GM21529 (cell line): ENCODE results near the gene HIVEP3.
A peak's percentile ranks its signal among the peaks of the same experiment; 100 is the strongest.

Experiments
- ATAC-seq: cut with Tn5 transposase; IDR thresholded peaks from one replicate; pipeline ENCODE4 v1.9.1; 2021; ENCODE audit not compliant: unreplicated experiment

HIVEP3 gene

DNA sequence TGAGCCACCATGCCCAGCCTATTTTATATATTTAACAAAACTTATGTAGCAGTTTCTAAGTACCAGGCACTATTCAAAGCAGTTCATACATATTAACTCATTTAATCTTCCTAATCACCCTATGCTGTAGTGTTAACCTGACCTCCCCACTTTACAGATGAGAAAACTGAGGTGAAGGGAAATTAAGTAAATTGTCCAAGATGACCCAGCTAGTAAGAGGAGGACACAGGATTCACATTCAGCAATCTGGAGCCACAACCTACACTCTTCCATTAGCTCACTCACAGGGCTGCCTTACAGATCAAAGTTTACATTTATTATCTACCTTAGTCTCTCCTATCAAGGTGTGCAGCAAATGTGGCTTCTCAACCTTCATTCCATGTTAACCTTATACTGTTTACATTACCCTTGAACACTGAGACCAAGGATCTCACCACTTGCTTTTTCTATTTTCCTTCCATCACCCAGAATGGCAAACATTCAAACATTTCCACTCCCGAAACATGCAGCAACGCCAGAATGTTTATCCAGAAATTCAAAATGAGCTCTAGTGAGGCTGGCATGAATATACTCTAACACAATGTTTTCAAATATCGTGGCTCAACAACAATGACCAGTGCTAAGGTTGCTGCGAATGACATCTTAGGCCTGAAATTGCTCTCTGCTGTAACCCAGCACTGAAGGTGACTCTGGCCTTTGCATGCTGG lies 24.5 kb downstream of the HIVEP3 start:
- no peak for ATAC-seq

- no peak for ATAC-seq
These were observed 26.4 kb downstream of the HIVEP3 start for GRCh38 chr1:41892301-41892781.

- peak; percentile 96 for ATAC-seq
These were observed 27.4 kb downstream of the HIVEP3 start for GRCh38 chr1:41891199-41891896.

- ATAC-seq: no peak
These were observed 27.9 kb downstream of the HIVEP3 start for GRCh38 chr1:41890825-41891198.

- ATAC-seq: no peak
These were observed 29.0 kb downstream of the HIVEP3 start for GRCh38 chr1:41889506-41890414.

DNA sequence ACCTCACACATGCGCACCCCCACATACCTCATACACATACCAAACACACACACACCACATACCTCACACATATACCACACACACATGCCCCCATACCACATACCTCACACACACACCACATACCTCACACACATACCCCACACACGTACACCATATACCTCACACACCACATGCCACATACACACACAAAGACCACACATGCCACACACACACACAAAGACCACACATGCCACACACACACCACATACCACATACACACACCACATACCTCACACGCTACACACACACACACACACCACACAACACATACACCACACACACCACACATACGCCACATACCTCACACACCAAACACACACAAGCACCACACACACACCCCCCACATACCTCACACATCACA lies 30.0 kb downstream of the HIVEP3 start:
- ATAC-seq: no peak

DNA sequence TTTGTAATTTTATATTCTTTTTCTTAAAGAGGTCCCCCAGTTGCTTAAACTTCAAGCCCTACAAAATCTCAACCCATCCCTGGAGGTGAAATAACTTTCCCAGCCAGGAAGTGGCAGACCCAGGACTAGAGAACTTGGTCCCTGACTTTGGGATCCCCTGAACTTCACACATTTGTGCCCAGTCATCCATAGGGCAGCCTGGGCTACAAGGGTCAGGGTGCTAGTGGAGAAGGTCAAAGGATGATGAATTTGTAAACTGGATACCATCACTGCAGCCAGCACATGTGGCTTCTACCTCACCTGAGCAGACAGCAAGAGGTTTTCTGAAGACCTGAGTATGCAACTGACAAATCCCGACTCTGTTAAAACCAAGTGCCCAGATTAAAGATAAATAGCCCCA lies 31.4 kb downstream of the HIVEP3 start:
- ATAC-seq: no peak

DNA sequence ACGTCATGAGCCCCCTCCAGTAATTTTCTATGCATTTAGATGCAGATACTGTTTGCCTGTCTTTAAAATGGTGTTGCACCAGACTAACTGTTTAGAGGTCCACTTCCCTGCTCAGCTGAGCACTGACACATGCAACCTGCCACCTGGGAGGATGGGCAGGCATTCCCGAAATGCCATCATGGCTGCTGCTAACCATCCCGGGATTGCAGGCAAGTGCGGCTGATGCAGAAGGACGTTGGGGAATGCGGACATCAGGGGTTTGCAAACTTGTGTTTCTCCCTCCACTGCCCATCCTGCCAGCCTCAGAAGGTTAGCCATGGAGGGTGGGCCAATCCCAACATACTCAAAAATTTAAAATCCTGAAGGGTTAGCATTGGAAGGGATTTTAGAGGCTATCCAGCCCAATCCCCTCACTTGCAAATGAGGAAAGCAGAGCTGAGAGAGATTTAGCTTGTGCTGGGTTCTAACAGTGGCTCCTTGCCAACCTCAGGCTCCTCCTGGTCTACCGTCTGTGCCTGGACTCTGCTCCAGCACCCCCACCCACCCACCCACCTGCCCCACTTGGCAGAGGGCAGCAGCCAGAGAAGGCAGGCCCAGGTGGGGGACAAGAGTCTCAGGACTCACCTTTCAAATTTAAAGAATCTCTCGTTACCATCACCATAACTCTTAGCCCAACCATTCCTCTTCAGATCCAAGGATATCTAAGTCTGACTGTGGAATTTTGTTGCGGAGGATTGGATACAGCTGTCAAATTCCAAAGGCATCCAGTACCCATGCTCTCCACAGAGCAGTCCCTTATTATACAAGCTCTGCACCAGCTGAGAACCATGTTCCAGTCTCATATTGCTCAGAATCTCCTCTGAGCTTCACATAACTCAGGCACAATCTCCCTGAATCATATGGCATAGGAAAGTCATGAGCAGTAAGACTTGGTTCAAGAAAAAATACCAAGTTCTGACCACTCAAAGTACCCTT lies 34.2 kb downstream of the HIVEP3 start:
- ATAC-seq: no peak

- no peak for ATAC-seq
These were observed 35.2 kb downstream of the HIVEP3 start for GRCh38 chr1:41883507-41883906.

DNA sequence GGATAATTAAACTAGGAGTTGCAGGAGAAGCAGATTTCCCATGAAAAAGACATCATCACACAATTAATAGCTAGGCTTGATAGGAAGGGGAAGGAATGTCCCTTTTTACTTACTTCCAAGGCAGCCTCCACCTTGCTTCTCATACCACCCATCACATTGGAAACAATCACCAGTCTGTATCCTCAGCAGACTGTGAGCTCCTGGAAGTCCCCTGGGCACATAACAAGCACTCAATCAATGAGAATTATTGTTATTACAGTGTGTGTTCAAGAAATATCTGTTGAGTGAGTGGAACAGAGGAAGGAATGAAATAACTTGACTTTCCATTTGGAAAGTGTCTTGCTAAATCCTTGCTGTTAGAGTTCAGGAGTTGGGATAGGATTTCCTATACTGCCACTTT lies 36.2 kb downstream of the HIVEP3 start:
- no peak for ATAC-seq

DNA sequence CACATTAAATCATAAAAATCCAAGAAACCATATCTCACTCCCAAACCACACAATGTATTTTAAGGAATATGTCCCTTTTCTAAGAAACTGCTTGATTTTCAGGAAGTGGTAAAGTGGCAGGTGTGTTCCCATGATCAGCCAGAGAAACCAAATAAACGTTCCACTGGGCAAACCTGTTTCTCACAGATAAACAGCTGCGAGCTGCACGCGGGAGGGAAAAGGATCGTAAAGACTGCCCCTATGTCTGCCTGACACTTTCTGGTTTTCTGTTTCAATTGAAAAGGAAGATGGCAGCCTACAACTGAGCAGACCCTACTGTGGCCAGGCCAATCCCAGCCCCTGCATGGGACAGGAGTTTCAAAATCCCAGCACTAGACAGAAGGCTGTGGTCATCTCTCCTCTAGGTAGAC lies 36.6 kb downstream of the HIVEP3 start:
- ATAC-seq: no peak

- ATAC-seq: no peak
These were observed 37.5 kb downstream of the HIVEP3 start for GRCh38 chr1:41880950-41881885.

DNA sequence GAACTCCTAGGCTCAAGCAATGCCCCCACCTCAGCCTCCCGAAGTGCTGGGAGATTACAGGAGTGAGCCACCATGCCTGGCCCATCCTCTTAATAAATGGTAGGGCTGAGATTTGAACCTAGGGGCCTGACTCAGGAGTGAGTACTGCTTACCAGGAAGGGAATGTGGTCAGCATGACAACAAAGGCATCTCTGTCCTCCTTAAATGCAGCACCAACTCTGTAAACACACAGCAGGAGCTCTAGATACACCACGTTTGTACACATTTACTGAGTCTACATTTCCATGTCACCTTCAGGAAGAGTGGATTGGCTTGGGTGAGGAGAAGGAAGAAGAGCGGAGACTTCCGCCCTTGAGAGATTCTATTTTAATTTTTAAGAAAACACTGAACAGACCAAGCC lies 38.5 kb downstream of the HIVEP3 start:
- ATAC-seq: no peak

DNA sequence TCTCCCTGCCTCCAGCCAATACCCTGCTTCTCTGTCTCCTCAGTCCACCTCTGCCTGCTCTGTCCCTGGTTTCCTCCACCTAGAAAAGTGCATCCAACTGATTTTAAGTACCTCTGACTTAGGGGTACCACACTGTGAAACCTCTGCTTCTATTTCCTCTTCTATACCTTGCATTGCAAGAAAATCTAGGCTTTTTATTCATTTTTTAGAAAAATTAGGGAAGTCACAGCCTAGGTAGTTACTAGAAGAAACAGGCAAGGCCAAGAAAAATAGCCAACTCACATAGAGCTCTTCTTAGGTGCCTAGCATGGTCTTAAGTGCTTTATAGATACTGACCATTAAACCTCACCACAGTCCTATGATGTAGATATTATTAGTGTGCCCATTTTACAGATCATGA lies 39.1 kb downstream of the HIVEP3 start:
- no peak for ATAC-seq

GRCh38 chr1:41878911-41879310 lies 39.8 kb downstream of the HIVEP3 start:
- ATAC-seq: no peak

- ATAC-seq: no peak
These were observed 40.2 kb downstream of the HIVEP3 start for GRCh38 chr1:41878495-41878894.

- ATAC-seq: no peak
These were observed 41.9 kb downstream of the HIVEP3 start for GRCh38 chr1:41876576-41877445.

DNA sequence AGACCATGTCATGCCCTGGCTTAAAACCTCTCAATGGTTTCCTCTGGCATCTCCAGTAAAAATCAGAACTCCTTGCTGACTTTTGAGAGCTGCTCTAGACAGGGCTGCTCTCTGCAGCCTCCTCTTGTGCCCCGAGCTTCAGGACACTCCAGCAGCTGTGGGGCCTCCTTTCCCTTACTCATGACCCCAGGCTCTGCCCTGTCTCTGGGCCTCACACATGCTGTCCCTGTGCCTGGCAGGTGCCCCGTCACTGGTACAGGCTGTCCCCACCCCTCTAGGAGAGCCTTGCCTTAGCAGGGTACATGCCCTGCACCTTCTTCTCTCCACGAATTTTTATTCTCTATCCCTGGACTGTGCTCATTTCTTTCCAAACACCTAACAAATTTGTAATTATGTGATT lies 43.2 kb downstream of the HIVEP3 start:
- ATAC-seq: no peak
